VCaP (cell line): Measurements from ENCODE around the gene F2R.
A peak's percentile ranks its signal among the peaks of the same experiment; 100 is the strongest.
"Not testable (repeated sequence)": the region's sequence is repeated elsewhere in the genome, so short reads cannot be mapped to it uniquely, and the experiment has no call there.

ENCODE experiments used
- H3K27ac ChIP-seq: fragments of 450-650 bp; 2 replicates; pipeline ENCODE4 v1.5.1; 2017
- CTCF ChIP-seq: fragments of 450-650 bp; conservative IDR thresholded peaks from 2 replicates; pipeline ENCODE4 v1.5.1; 2017; ENCODE audit warnings: mild to moderate bottlenecking, moderate library complexity

The F2R gene

GRCh38 chr5:76675364-76675763 is 40.6 kb upstream of the F2R start:
- TF ChIP-seq CTCF = no peak
- no peak overlapping the region for H3K27ac ChIP-seq

- no peak overlapping the region for H3K27ac ChIP-seq
- TF ChIP-seq CTCF = no peak
Measured at GRCh38 chr5:76677849-76678472, 38.0 kb upstream of the F2R start.

GRCh38 chr5:76679231-76679630 is 36.7 kb upstream of the F2R start:
- no peak overlapping the region for H3K27ac ChIP-seq
- TF ChIP-seq CTCF = no peak

- not testable (repeated sequence) for H3K27ac ChIP-seq
Measured at GRCh38 chr5:76680826-76681225, 35.1 kb upstream of the F2R start.

- no peak overlapping the region for H3K27ac ChIP-seq
- no peak for TF ChIP-seq CTCF
Measured at GRCh38 chr5:76681287-76681686, 34.6 kb upstream of the F2R start.

GRCh38 chr5:76682387-76682786 is 33.5 kb upstream of the F2R start:
- no peak overlapping the region for H3K27ac ChIP-seq
- TF ChIP-seq CTCF = no peak

GRCh38 chr5:76683816-76684731 is 31.9 kb upstream of the F2R start:
- TF ChIP-seq CTCF = no peak
- H3K27ac ChIP-seq = peak overlapping the region; percentile 69
